ENCODE data around the gene SLC24A5.

The SLC24A5 gene

GRCh38 chr15:48119277-48119676, 1.5 kb upstream of the SLC24A5 start:
- no peak for DNase-seq

GRCh38 chr15:48121849-48122248, 1.1 kb downstream of the SLC24A5 start:
- no peak for DNase-seq

- DNase-seq: no peak
Observed at GRCh38 chr15:48126667-48127355, 6.0 kb downstream of the SLC24A5 start.

GRCh38 chr15:48131324-48131723, 10.5 kb downstream of the SLC24A5 start:
- DNase-seq: no peak

- no peak for DNase-seq
Observed at GRCh38 chr15:48132874-48133273, 12.1 kb downstream of the SLC24A5 start.

- no peak for DNase-seq
Observed at GRCh38 chr15:48143856-48144255, 23.1 kb downstream of the SLC24A5 start.

- DNase-seq: no peak
Observed at GRCh38 chr15:48144889-48145288, 24.1 kb downstream of the SLC24A5 start.

GRCh38 chr15:48145923-48146322, 25.1 kb downstream of the SLC24A5 start:
- no peak for DNase-seq

- no peak for DNase-seq
Observed at GRCh38 chr15:48147358-48147757, 26.6 kb downstream of the SLC24A5 start.

GRCh38 chr15:48149858-48150257, 29.1 kb downstream of the SLC24A5 start:
- DNase-seq: no peak

GRCh38 chr15:48153526-48153925, 32.7 kb downstream of the SLC24A5 start:
- DNase-seq: no peak

- DNase-seq: no peak
Observed at GRCh38 chr15:48168616-48169015, 47.8 kb downstream of the SLC24A5 start.

GRCh38 chr15:48170981-48171380, 50.2 kb downstream of the SLC24A5 start:
- no peak for DNase-seq

- no peak for DNase-seq
Observed at GRCh38 chr15:48175126-48175525, 54.3 kb downstream of the SLC24A5 start.

GRCh38 chr15:48176112-48176511, 55.3 kb downstream of the SLC24A5 start:
- DNase-seq: no peak

- DNase-seq: no peak
Observed at GRCh38 chr15:48176957-48177356, 56.2 kb downstream of the SLC24A5 start.

GRCh38 chr15:48177383-48177765, 56.6 kb downstream of the SLC24A5 start:
- no peak for DNase-seq

- no peak for DNase-seq
Observed at GRCh38 chr15:48177766-48178647, 57.2 kb downstream of the SLC24A5 start, which contains the start of gene MYEF2. Gene MYEF2 (minus strand): TSS chr15:48178295. CDS start chr15:48178237, 58 bp downstream.

GRCh38 chr15:48178648-48178931, 57.8 kb downstream of the SLC24A5 start:
- DNase-seq: no peak

GRCh38 chr15:48182749-48183148, 62.0 kb downstream of the SLC24A5 start:
- no peak for DNase-seq

GRCh38 chr15:48185529-48185928, 64.7 kb downstream of the SLC24A5 start:
- no peak for DNase-seq

GRCh38 chr15:48186271-48186670, 65.5 kb downstream of the SLC24A5 start:
- DNase-seq: no peak

GRCh38 chr15:48190932-48191573, 70.3 kb downstream of the SLC24A5 start:
- no peak for DNase-seq

Measured in GF-D8 (cell line).